Smooth muscle cell (in vitro differentiated cells): Measurements from ENCODE around the gene RIOK1. TPM values are rescaled to one million over a fixed set of nuclear protein-coding genes. Genes with fewer than 3 reads are reported as not detected.

Experiments
- DNase-seq: peaks from one replicate; lab custom pipeline; 2025; ENCODE audit not compliant: unreplicated experiment; lab: John Stamatoyannopoulos, UW
- H2AFZ ChIP-seq: fragments of 200-600 bp; sonication (generic); 2 replicates; pipeline ENCODE4 v1.6.0; 2016; ENCODE audit warnings: antibody characterized with exemption, low read depth, mild to moderate bottlenecking
- H3F3A ChIP-seq: fragments of 200-600 bp; sonication (generic); 2 replicates; pipeline ENCODE4 v1.6.0; 2017; ENCODE audit warnings: antibody characterized with exemption, low read depth
- H3K27ac ChIP-seq: fragments of 200-600 bp; sonication (generic); 2 replicates; pipeline ENCODE4 v1.5.1; 2016; ENCODE audit warnings: low read depth, mild to moderate bottlenecking
- H3K27me3 ChIP-seq: fragments of 200-600 bp; sonication (generic); 2 replicates; pipeline ENCODE4 v1.6.1; 2016; ENCODE audit warnings: low read depth, mild to moderate bottlenecking
- H3K36me3 ChIP-seq: fragments of 200-600 bp; sonication (generic); 2 replicates; pipeline ENCODE4 v1.5.1; 2016; ENCODE audit warnings: low read depth
- H3K4me1 ChIP-seq: fragments of 200-600 bp; sonication (generic); 2 replicates; pipeline ENCODE4 v1.5.1; 2016; ENCODE audit warnings: low read depth
- H3K4me2 ChIP-seq: fragments of 200-600 bp; sonication (generic); 2 replicates; pipeline ENCODE4 v1.6.0; 2016; ENCODE audit warnings: mild to moderate bottlenecking
- H3K4me3 ChIP-seq: fragments of 200-600 bp; sonication (generic); 2 replicates; pipeline ENCODE4 v1.5.1; 2016; ENCODE audit warnings: mild to moderate bottlenecking
- H3K79me2 ChIP-seq: fragments of 200-600 bp; sonication (generic); 2 replicates; pipeline ENCODE4 v1.6.0; 2016; ENCODE audit warnings: low read depth, mild to moderate bottlenecking
- H3K9ac ChIP-seq: fragments of 200-600 bp; sonication (generic); 2 replicates; pipeline ENCODE4 v1.6.0; 2016; ENCODE audit warnings: low read depth
- H3K9me3 ChIP-seq: fragments of 200-600 bp; sonication (generic); replicated peaks from 2 replicates; pipeline ENCODE4 v1.5.1; 2016; ENCODE audit warnings: low read depth
- H4K20me1 ChIP-seq: fragments of 200-600 bp; sonication (generic); 2 replicates; pipeline ENCODE4 v1.6.0; 2016; ENCODE audit warnings: low read depth
- WGBS: methylation state at CpG from one replicate; pipeline ENCODE4 v1.1.7; 2016; ENCODE audit warnings: low lambda C conversion rate; 5-methylcytosine and 5-hydroxymethylcytosine counted together
- polyA plus RNA-seq: library from polyadenylated mRNA; unstranded; fragments of >200 nt; fragmentation: Nextera tagmentation; extraction: Ambion mirVana; gene quantifications from 2 replicates; pipeline ENCODE4 v1.2.1, GENCODE V29; 2016
- total RNA-seq: library from RNA; depleted of rRNA; stranded (reverse); fragments of >200 nt; gene quantifications from 2 replicates; pipeline ENCODE4 v1.2.3, GENCODE V29; 2014
- TF ChIP-seq, protein P1 (sequence below): fragments of 200-600 bp; sonication (generic); IDR thresholded peaks from 2 replicates; pipeline ENCODE4 v1.5.1; 2017; ENCODE audit warnings: borderline replicate concordance, mild to moderate bottlenecking, antibody characterized with exemption; ENCODE audit not compliant: insufficient read depth, poor library complexity, severe bottlenecking

The RIOK1 gene
- total and polyA plus RNA-seq, 2 experiments from 2014 or later: 12.4 TPM

DNA sequence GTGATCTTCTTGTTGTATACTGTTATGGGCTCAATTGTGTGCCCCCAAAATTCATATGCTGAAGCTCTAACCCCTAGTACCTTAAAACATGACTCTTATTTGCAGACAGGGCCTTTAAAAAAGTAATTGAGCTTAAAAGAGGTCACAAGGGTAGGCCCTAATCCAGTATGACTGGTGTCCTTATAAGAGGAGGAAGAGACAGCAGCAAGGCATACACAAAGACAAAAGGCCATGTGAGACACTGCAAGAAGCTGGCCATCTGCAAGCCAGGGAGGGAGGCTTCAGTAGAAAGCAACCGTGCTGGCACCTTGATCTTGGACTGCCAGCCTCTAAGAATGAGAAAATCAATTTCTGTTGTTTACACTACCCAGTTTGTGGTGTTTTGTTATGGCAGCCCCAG, 8.5 kb upstream of the RIOK1 start:
- no peaks in the 10 kb centered on the region for H3K9me3 ChIP-seq
- H3K36me3 ChIP-seq: no peaks in the 10 kb centered on the region
- no peaks in the 10 kb centered on the region for H3K79me2 ChIP-seq
- H3K4me1 ChIP-seq: no peaks in the 10 kb centered on the region
- H3K4me3 ChIP-seq: no peak overlapping the region
- no peaks in the 10 kb centered on the region for H3F3A ChIP-seq
- WGBS: 81% methylated on average over 1 of the region's 1 CpG
- H3K27ac ChIP-seq: no peak overlapping the region
- no peaks in the 10 kb centered on the region for H4K20me1 ChIP-seq
- DNase-seq: no peak
- TF ChIP-seq, protein P1, sequence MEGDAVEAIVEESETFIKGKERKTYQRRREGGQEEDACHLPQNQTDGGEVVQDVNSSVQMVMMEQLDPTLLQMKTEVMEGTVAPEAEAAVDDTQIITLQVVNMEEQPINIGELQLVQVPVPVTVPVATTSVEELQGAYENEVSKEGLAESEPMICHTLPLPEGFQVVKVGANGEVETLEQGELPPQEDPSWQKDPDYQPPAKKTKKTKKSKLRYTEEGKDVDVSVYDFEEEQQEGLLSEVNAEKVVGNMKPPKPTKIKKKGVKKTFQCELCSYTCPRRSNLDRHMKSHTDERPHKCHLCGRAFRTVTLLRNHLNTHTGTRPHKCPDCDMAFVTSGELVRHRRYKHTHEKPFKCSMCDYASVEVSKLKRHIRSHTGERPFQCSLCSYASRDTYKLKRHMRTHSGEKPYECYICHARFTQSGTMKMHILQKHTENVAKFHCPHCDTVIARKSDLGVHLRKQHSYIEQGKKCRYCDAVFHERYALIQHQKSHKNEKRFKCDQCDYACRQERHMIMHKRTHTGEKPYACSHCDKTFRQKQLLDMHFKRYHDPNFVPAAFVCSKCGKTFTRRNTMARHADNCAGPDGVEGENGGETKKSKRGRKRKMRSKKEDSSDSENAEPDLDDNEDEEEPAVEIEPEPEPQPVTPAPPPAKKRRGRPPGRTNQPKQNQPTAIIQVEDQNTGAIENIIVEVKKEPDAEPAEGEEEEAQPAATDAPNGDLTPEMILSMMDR: no peak
- no peak overlapping the region for H3K4me2 ChIP-seq
- peaks cover 8% of the 10 kb centered on the region for H3K27me3 ChIP-seq
- no peak overlapping the region for H3K9ac ChIP-seq
- no peak overlapping the region for H2AFZ ChIP-seq

DNA sequence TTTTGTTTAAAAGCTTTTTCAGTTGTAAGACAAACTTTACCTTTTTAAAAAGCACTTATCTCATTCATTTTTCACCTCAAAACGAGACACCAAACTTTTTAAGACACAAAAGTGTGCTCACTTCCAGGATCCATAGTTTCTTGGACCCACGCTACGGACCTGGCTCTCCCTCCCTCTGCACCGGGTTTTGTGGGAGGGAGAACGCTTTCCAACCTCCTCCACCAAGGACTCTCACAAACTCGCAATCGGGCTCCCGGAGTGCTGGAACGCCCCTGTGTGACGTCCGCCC, 502 bp upstream of the RIOK1 start:
- no peak for DNase-seq
- Histone ChIP-seq H3K4me2 (peak overlapping the region; percentile 92), H3K79me2 (peaks cover 36% of the 10 kb centered on the region), H3K36me3 (no peaks in the 10 kb centered on the region), H3K4me1 (peaks cover 22% of the 10 kb centered on the region), H3K9me3 (no peaks in the 10 kb centered on the region), H2AFZ (peak overlapping the region; percentile 95), H3F3A (no peaks in the 10 kb centered on the region), H4K20me1 (no peaks in the 10 kb centered on the region), H3K9ac (peak overlapping the region; percentile 81), H3K27ac (peak overlapping the region; percentile 83), H3K27me3 (no peaks in the 10 kb centered on the region), H3K4me3 (peak overlapping the region; percentile 83)
- TF ChIP-seq, protein P1: no peak
- whole genome bisulfite sequencing: 2% methylated on average over 11 of the region's 11 CpGs

- peak overlapping the region; percentile 92 for H3K4me2 ChIP-seq
- H3F3A ChIP-seq: no peaks in the 10 kb centered on the region
- DNase-seq: no peak
- peaks cover 36% of the 10 kb centered on the region for H3K79me2 ChIP-seq
- H4K20me1 ChIP-seq: no peaks in the 10 kb centered on the region
- TF ChIP-seq, protein P1: no peak
- no peaks in the 10 kb centered on the region for H3K27me3 ChIP-seq
- peaks cover 22% of the 10 kb centered on the region for H3K4me1 ChIP-seq
- peak overlapping the region; percentile 81 for H3K9ac ChIP-seq
- H3K36me3 ChIP-seq: no peaks in the 10 kb centered on the region
- H3K9me3 ChIP-seq: no peaks in the 10 kb centered on the region
- WGBS: 3% methylated on average over 14 of the region's 14 CpGs
- peak overlapping the region; percentile 83 for H3K4me3 ChIP-seq
- peak overlapping the region; percentile 95 for H2AFZ ChIP-seq
- H3K27ac ChIP-seq: peak overlapping the region; percentile 83
These were observed 744 bp downstream of the RIOK1 start for GRCh38 chr6:7390226-7390878.

GRCh38 chr6:7391151-7391550, 1.5 kb downstream of the RIOK1 start:
- TF ChIP-seq, protein P1: no peak
- DNase-seq: no peak
- no peak overlapping the region for H2AFZ ChIP-seq
- H3K79me2 ChIP-seq: peaks cover 36% of the 10 kb centered on the region
- H3K9me3 ChIP-seq: no peaks in the 10 kb centered on the region
- H3K4me2 ChIP-seq: peak overlapping the region; percentile 92
- H3K9ac ChIP-seq: no peak overlapping the region
- H3K4me1 ChIP-seq: peaks cover 22% of the 10 kb centered on the region
- H3K27me3 ChIP-seq: no peaks in the 10 kb centered on the region
- H3K27ac ChIP-seq: no peak overlapping the region
- peak overlapping the region; percentile 83 for H3K4me3 ChIP-seq
- H3K36me3 ChIP-seq: peaks cover 5% of the 10 kb centered on the region
- no peaks in the 10 kb centered on the region for H4K20me1 ChIP-seq
- no peaks in the 10 kb centered on the region for H3F3A ChIP-seq
- 86% methylated on average over 4 of the region's 4 CpGs for WGBS
